HG02571 (cell line): ENCODE results near the gene MTA3.
"Not testable (repeated sequence)": the region's sequence is repeated elsewhere in the genome, so short reads cannot be mapped to it uniquely, and the experiment has no call there.

Experiments
- ATAC-seq: cut with Tn5 transposase; IDR thresholded peaks from one replicate; pipeline ENCODE4 v1.9.1; 2021; ENCODE audit warnings: mild to moderate bottlenecking, moderate library complexity; ENCODE audit not compliant: unreplicated experiment

The MTA3 gene

DNA sequence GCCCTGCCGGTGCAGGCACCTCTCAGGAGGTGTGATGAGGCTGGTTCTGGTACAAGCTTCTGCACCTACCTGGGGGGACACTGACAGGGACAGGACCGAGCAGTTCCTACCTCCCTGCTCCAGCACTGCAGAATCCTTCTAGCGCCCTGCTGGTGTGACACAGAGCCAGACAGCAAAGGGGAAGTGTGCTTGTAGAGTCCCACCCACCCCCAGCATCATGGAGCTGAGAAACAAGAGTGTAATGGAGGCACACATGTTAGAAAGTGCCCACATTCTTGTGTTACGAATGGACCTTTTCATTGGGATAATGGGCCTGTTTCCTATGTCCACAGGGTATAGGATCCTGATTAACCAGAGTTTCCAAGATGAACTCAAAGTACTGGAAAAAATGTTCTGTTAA lies 157.2 kb downstream of the MTA3 start:
- no peak for ATAC-seq

DNA sequence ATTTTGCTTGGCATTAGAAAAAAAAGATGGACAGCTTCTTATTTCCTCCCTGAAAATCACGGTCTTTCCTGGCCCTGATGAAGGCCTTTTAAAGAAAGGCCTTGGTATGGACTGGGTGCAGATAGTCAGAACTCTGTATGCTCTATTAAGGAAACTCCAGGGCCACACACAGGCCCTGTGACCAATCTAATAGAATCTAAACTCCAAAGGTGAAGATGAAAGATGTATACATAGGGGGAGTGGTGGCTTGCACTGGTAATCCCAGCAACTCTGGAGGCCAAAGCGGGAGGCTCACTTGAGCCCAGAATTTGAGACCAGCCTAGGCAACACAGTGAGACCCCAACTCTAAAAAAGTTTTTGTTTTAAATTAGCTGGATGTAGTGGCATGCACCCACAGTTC lies 158.2 kb downstream of the MTA3 start:
- no peak for ATAC-seq

DNA sequence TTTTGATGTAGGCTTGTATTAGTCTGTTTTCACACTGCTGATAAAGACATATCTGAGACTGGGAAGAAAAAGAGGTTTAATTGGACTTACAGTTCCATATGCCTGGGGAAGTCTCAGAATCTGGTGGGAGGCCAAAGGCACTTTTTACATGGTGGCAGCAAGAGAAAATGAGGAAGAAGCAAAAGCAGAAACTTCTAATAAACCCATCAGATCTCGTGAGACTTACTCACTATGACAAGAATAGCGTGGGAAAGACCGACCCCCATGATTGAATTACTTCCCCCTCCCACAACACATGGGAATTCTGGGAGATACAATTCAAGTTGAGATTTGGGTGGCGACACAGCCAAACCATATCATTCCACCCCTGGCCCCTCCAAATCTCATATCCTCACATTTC lies 162.9 kb downstream of the MTA3 start:
- not testable (repeated sequence) for ATAC-seq

DNA sequence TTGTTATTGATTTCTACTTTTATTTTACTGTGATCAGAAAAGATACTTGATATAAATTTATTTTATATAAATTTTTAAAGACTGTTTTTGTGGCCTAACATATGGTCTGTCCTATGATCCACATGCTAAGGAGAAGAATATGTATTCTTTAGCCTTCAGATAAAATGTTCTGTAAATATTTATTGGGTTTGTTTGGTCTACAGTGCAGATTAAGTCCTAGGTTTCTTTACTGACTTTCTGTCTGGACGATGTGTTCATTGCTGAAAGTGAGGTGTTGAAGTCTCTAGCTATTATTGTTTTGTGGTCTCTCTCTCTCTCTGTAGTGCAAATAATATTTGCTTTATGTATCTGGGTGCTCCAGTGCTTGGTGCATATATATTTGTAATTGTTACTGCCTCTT lies 165.4 kb downstream of the MTA3 start:
- no peak for ATAC-seq

DNA sequence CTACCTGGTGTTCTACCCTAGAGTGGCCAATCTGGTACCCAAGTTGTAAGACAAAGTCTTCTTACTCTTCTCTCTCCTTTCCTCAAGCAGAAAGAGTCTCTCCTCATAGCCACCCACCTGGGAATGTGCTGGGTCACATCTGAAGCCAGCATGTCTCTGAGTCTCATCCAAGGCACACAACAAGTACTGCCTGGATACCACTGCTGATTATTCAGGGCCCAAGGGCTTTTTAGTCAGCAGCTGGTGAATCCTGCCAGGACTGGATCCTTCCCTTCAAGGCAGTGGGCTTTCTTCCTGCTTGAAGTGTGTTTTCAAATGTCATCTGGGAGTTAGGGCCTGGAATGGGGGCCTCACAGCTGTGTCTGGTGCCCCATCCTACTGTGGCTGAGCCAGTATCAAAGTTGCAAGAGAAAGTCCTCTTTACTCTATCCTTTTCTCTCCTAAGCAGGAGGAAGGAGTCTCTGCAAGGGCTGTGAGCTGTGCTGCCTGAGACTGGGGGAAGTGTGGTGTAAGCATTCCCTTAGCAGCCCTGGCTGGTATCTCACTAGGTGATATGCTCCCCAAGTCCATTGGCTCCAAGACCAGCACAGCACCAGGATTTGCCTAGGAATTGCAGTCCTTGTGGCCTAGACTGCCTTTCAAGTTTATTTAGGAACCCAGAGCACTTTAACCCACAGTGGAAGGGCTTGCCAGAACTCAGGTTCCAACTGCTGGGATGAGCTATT lies 168.3 kb downstream of the MTA3 start:
- ATAC-seq = no peak

DNA sequence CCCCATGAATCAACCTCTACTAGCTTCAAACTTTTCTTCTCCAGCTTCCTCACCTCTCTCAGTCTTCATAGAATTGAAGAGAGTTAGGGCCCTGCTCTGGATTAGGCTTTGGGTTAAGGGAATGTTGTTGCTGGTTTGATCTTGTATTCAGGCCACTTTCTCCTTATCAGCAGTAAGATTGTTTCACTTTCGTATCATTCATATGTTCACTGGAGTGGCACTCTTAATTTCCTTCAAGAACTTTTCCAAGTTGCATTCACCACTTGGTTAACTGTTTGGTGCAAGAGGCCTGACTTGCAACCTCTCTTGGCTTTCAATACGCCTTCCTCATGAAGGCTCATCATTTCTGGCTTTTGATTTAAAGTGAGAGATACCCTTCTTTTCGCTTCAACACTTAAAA lies 172.7 kb downstream of the MTA3 start:
- ATAC-seq = no peak

DNA sequence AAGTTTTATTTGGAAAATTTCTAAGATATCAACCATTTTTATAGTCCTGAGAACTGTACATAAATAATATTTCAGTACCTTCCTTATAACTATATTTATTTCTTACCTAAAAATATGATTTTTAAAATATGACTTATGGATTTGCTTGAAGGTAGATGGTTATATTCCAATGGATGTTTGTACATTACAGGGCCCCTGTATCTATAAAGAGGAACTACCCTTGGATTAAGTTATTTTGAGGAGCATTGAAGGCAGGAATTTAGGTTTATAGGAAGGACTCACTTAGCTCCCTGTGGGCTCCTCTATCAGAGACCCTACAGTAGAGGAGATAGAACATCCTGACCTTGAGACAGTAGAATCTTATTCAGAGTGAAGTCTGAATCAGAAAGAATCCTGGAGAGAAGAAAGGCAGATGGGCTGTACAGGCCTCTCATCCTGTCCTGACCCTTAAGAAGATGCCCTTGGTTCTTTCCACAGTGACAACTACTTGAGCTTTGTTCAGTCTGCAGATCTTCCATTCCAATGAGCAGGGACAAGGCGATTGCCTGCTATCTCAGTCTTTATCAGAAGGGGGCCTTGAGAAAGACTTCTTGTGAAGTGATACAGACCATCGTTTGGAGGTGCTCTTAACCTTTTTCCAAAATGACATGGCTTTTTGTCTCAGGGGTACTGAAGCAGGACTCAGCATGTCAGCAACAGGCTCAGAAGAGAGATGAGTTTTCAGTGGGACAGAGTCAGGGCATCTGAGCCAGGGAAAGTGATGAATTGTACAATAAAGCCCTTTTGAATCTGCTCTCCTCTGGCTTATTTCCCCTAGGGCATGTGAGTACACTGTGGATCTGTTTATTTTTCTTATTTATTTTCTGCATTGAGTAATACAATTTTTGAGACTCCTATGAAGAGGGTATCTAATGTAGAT lies 174.6 kb downstream of the MTA3 start:
- no peak for ATAC-seq

DNA sequence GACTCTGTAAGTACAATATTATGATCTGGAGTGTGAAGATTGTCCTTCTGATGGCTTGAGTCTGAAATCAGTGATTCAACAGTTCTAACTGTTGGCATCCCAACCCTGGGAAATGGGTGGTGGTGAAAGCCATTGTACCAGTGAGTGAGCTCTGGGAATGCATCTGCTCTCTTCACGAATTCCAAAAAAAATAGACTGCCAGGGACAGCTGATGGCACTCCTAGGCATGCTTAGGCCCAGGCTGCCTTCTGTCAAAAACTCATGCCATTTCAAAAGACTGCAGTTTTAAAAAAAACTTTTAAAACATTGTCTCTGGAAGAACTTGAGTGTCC lies 175.2 kb downstream of the MTA3 start:
- ATAC-seq = no peak

DNA sequence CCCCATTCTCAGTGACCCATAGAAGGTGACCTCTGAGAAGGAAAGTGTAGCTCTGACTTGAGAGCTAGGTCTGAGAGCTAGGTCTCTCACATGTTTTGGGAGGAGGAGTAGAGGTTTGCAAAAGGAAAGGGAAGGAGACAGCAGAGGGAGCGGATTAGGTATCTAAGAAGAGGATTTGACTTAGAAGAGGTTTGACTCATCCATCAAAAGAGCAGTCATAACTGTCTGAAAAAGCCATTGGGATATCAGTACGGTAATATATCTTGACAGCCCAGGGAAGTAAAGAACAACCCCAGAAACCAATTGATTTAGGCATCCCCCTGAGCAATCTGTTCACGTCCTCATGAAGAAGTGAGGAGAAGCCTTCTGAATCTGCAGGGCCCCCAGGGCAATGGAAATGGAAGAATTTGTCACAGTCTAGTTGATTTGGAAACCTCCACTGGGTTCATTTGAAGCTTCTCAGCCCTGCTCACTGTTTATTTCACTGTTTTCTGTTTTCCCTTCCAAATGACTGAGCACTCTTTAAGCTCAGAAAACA lies 176.2 kb downstream of the MTA3 start:
- ATAC-seq = no peak

DNA sequence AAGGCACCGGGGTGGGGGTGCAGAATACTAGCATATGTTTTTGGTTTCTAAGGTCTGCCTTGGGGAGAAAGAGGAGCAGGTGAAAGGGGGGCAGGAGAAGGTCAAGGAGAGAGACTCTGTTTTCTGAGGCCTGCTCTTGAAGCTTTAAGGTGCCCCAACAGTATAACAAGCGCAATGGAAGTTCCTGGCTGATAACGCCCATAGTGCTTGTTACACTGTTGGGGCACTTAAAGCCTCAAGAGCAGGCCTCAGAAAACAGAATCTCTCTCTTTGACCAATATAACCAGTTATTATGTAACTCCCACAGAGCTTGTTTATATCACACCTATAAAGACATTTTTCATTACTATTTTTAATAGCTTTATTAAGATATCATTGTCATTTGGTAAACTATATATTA lies 179.0 kb downstream of the MTA3 start:
- no peak for ATAC-seq

DNA sequence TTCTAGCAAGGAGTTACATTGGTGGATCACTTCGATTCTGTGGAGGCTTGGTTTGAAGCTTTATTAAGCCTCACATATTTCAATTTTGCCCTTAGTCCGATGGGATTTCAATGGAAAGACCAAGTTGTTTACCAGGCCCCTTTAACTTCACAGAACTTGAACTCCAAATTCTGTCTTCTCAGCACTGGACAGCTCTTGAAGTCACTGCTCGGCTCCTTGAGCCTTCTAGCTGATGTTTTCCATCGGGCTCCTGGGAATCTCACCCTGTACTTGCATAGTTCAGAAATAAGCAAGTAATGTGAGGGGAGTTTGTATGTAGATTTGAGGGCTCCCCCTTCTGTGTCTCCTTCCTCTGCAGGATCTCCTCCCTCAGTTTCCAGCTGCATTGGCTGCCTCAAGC lies 180.4 kb downstream of the MTA3 start:
- no peak for ATAC-seq

DNA sequence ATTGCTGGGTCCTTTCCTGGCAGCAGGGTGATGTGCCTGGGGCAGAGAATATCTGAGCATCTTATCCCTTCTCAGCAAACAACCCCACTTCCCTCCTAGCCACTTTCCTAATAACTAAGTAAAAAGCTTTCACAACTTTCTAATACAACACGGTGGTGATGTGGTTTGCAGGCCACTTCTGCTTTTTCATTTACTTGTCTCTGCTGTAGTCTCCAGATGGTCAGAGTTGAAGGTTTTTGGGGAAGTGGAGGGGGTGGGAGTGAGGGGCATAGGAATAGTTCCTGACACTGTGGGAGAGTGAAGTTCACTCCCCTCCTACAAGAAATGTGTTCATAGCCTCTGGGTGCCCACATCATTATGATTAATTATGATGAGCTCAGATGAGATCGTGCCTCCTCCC lies 183.9 kb downstream of the MTA3 start:
- ATAC-seq = no peak

DNA sequence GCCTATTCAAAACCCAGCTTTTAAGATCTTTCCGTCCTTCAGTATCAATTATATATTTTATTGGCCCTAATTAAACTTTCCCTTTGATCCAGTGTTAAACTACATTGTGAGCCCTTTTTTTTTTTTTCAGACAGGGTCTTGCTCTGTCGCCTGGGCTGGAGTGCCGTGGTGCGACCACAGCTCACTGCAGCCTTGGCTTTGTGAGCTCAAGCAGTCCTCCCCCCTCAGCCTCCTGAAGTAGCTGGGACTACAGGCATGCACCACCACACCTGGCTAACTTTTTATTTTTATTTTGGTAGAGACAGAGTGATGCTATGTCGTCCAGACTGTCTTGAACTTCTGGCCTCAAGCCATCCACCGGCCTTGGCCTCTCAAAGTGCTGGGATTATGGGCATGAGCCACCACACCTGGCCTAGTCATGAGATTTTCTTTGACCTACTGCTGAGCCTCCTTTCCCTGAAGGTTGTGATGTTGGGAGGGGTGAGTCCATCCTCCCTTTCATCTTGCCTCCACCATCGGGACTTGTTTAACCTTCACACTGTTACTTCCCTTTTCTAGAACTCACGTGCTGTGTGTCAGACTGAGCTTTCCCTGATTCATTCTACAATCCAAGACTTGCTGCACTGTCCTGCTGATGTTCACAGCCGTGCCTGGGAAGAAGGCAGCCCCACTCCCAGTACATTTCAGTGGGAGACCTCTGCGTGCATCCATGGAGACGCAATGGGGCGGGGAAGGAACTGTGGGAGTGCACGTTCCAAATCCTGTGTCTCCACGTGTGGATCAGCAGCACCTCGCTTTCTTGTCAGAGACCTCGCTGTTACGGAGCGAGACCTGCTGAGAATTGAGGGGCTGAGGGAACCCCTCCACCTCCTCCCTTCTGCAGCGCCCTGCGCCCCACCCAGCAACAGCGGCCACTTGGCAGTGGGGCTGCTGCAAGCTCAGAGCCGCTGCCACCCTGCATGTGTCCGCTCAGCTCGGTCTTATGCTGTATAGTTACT lies 184.7 kb downstream of the MTA3 start:
- ATAC-seq = no peak

DNA sequence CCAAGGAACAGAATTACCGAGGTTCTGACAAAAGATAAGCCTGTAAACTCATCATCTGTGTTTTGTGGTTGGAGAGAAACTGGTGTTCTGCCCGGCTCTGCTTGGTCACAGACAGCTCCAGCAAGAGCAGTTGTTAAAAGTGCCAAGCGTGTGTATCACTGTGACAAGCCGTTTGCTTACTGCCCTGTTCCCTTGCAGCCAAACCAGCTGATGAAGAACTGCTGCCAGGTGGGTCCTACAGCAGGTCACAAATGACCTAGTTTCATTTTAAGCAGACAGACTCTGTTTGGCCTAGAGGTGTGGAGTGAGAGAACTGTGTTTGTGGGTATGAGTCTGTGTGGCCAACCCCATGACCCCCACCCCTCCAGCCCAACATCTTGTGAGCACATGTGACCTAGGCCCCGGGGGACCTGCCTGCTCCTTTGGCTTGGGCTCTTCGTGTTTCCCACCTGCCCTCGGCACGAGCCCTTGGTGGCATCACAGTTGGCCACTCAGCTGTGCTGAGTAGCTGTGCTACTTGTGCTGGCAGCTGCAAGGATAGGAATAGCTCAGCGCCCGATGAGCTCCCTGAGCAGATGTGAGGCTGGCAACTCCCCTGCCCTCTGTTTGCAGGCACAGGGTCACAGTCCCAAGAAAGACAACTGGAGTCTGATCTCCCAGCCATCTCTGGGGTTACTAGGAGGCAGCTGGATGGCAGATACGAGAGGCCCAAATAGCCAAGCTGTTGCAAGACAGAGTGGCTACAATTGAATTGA lies 185.8 kb downstream of the MTA3 start:
- ATAC-seq = peak; percentile 54

DNA sequence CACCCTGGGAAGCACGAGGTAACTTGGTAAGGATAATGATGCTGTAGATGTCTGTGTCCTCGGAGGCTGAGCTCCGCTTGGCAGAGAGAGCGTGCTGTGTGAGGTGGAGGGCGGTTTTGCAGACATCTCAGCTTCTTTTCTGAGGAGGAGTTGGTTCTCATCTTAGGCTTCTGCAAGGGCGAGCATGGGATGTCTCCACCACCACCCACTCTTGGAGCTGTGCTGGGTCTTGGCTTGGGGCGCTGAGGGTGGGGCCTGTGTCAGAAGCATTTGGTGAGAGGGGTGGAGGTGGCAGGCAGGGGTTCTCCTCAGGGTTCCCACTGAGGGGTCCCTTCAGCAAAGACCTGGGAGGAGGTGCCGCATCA lies 186.3 kb downstream of the MTA3 start:
- ATAC-seq = no peak

DNA sequence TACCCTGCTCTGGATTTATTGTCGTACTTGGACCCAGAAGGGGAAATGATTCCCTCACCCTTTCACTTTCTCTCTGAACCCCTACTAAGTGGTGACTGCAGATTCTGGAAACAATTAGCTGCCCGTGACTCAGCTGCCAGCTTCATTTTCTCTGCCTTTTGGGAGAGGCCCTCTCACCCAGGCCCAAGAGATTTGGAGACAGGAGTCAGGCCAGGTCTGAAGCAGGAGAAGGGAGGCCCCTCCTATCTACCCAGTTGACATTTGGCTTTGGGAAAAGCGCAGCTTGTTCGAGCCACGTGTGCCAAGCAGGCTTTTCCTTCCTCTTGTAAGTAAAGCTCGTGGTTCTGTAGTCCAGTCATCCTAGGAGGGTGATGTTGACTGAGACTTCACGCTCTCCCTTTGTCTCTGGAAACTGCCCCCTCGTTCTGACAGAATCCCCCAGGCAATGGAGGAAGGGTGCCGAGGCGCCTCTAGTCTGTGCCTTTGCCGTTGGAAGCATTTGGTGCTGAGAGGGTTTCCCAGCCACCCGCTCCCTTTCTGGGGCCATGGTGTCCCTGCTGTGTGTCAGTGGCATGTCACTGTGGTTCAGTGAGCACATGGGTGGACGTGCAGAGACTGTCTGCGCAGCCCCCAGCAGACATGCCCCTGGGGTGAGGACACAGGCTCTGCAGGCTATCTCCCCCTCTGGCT lies 186.9 kb downstream of the MTA3 start:
- ATAC-seq = no peak

DNA sequence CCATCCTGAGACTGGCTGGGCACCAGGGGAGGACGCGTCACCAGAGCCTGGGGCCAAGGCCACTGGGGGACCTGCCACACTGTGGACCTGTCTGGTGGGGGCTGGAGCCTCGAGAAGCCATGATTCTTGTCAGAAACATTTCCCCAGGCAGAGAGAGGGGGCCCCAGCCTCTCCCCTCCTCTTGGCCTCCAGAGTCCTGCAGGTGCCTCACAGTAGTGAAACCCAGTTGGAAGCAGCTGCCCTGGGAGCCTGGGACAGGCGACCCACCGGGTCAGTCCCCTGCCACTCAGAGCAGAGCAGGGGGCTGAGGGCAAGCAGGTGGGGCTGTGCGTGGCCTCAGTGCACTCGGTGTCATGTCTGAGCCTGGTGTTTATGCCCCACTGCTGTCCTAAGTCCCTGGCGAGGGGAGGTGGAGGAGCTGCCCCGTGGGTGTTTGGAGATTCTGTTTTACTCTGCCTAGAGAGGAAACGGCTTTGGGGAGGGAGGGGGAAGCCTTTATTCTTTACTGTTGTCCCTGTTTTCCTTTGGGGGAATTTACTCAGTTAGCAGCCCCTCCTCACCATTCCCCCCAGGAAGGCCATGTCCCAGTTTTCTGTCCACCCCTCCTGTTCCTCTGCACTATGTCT lies 187.8 kb downstream of the MTA3 start:
- ATAC-seq = no peak

DNA sequence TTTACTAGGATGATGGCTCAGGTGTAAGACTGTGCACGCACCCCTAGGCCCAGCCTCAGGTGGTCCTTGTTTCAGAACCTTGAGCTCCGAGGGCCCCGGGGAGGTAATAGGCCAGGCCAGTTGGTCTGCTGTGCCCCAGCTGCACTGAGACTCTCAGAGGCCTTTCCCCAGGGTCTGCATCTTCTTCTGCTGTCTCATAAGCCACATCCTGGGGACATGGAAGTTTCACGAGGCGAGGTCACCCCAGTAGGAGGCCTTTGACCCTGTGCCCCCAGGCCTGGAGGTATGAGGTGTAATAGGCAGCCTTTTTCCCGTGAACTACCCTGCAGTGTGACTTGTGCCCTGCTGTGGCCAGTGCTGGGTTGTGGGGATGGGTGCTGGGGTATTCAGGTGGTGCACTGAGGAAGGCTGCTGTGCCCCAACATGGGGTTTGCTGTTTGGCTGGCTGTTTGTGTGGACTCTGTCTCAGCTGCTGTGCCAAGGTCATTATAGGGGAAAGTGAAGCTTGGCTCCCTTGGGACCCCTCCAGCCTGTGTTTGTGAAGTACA lies 188.6 kb downstream of the MTA3 start:
- ATAC-seq = no peak
